Right hindlimb (tissue), 1 donor: ENCODE measurements around the gene EGF.
A peak's percentile ranks its signal among the peaks of the same experiment; 100 is the strongest.
"Not testable (repeated sequence)": the region's sequence is repeated elsewhere in the genome, so short reads cannot be mapped to it uniquely, and the experiment has no call there.

Source experiments
- DNase-seq: peaks from one replicate; pipeline ENCODE4 v3.0.0-alpha.2; 2018

Gene EGF

DNA sequence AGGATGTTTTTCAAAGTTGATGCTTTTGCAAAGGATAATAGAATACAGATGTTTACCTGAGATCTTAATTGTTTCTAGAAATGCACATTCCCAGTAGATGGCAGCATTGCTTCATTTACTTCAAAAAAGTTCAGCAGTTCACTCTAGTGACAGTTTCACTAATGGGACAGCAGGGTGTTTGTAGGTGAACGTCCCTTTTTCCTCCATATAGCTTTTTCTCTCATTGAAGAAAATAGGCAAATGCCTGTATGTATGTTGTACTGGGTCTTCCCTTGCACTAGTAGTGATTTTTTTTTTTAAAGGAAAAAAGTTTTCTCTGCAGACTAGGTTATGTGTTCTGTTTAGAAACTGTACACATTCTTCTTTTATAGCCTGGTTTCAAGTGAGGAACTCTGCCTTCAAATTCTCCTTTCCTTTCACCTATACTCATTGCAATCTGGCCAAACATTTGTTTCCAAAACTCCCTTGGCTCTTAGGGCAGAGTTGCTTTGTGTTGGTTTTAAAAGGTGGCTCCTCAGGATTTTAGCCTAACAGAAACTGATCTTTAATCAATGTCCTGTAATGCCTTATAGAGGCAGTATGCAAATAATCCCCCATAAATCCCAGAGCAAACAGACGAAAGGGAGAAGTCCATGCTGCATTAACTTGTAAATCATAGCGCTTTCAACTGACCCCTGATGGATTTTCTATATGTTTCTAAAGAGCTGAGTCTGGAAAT lies 86.3 kb downstream of the EGF start:
- DNase-seq = no peak

- DNase-seq = no peak
Measured at GRCh38 chr4:109999585-109999912, 86.9 kb downstream of the EGF start.

GRCh38 chr4:110002326-110002725 lies 89.6 kb downstream of the EGF start:
- no peak for DNase-seq

DNA sequence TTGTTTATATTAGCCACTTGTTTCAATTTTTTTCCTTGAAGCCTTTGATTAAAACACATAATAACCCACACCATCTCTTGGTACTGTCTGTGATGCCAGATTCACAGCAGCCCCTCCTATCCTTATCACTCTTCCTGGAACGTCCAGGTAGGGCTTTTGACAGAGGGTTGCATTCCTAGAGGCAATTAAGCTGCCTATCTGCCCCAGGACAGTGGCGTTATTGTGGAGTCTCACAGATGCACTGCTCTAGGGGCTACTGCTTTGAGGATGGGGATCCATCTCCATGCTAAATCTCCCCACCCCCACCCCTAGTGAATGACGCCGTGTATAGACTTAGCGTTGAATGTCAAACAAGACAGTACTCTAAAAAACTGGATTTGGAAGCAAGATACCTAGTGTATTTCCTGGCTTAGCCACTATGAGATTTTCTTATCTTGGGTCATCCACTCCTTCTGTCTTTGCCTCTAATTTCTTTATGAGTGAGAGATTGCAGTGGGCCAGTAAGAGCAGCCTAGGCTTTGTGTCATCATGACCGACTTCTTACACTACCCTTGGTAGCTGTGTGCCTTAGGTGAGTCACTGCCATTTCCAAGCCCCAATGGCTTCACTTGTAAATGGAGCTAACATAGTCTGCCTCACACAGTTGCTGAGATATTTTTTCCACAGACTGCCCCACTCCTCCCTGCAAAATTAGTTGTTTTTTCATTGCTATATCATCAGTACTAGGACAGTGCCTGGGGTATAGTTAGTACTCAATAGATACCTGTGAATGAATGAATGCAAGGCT lies 90.9 kb downstream of the EGF start:
- no peak for DNase-seq

GRCh38 chr4:110004556-110004955 lies 91.9 kb downstream of the EGF start:
- peak; percentile 37 for DNase-seq

GRCh38 chr4:110005461-110006056 lies 92.9 kb downstream of the EGF start:
- DNase-seq = no peak

DNA sequence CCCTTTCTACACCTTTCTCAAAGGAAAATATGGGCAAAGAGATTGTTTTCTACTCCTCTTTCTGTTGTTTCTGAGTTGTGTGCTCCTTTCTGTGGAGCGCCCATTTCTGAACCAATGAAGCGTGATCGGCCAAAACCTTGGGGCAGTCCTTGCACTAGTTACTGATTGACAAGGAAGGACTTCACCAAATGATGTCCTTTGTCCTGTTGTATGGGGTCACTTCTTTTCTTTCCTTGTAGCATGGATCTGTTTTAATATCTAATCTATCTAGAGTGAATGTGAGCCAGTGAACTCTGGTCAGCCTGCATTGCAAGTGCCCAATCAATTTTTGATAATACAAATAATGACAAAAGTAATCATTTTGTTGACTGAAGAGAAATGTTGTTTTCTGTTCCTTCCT lies 94.5 kb downstream of the EGF start:
- DNase-seq = no peak

GRCh38 chr4:110008540-110008939 lies 95.9 kb downstream of the EGF start:
- no peak for DNase-seq

DNA sequence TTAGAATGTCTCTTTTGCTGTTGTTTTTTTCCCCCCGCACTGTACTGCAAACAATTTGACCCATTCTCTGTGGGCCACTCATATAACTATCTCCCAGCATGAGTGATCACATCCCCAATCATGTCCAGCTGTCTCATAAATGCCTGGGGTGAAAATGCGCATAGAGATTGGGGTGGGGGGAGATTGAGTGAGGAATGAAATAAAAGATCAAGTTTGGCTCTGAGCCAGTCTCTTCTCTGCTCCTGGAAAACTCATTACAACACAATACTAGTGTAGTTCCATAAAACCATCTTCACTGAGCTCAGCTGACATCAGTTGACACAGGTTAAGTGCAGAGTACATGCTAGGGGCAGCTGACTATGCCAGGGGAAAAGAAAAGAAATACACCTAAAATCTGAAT lies 96.9 kb downstream of the EGF start:
- DNase-seq = no peak

DNA sequence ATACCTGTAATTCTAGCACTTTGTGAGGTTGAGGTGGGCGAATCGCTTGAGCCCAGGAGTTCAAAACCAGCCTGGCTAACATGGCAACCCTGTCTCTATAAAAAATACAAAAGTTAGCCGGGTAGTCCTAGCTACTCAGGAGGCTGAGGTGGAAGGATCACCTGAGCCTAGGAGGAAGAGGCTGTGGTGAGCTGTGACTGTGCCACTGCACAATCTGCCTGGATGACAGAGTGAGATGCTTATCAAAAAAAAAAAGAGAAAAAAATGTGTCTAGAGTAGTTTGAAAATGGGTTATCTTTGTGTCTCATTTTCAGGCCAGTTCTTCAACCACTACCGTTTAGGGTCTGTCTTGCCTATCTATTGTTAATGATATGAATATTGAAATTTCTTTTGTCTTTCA lies 98.1 kb downstream of the EGF start:
- no peak for DNase-seq

GRCh38 chr4:110012917-110013316 lies 100.2 kb downstream of the EGF start:
- DNase-seq = no peak

GRCh38 chr4:110014233-110014632 lies 101.5 kb downstream of the EGF start:
- DNase-seq = no peak

GRCh38 chr4:110019153-110019552 lies 106.5 kb downstream of the EGF start:
- DNase-seq = no peak

DNA sequence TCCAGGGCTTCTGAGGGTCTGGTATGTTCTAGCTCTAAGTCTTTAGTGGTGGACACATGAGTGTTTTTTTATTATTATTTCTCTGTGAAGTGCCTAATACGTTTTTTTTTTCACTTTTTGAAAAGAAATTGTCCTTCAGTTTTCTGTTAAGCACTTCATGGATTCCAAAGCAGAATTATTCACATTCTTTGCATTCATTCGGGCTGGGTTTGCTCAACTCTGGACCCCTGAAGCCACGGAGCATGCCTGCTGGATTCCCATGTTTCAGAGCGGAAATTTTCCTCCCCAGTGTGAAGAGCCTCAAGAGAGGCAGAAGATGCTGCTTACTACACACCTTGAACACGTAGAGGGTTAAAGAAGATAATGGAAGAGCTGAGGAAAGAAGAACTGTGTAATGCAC lies 107.5 kb downstream of the EGF start:
- DNase-seq = no peak

- DNase-seq = no peak
Measured at GRCh38 chr4:110020646-110021443, 108.2 kb downstream of the EGF start.

- no peak for DNase-seq
Measured at GRCh38 chr4:110022457-110022856, 109.8 kb downstream of the EGF start.

DNA sequence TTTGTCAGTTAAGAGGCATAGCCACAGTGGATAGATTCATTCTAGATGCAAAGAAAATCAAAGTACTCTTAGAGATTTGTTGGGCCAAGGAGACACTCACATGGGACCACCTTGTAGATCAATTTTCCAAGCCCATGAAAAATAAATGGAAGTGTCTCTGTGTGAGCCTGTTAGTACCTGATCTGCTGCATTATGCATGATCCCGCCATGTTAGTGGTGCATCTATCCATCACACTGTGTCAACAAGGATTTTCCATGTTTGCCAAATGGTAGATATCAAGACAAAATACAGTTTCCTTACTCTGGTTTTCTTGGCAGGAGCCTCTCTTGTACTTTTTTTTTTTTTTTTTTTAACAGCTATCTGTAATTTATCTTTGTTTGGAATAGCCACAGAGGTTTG lies 112.4 kb downstream of the EGF start:
- no peak for DNase-seq

DNA sequence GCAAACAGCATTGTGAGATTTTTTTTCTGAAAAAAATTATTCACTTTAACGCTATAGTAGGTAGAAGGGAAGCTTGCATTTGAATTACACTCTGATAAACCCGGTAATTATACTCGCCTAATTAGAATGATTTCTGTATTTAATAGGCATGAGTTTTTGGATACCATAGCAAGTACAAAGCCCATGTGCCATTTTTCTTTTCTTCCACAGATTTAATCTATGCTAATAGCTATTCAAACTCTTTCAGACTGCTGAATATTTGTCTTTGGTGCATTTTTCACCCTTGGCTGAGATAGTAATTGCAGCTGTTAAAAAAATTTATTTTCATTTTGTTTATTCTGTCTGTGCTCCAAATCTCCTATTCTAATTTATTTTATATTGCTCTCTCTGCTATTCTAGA lies 113.0 kb downstream of the EGF start:
- DNase-seq = no peak

DNA sequence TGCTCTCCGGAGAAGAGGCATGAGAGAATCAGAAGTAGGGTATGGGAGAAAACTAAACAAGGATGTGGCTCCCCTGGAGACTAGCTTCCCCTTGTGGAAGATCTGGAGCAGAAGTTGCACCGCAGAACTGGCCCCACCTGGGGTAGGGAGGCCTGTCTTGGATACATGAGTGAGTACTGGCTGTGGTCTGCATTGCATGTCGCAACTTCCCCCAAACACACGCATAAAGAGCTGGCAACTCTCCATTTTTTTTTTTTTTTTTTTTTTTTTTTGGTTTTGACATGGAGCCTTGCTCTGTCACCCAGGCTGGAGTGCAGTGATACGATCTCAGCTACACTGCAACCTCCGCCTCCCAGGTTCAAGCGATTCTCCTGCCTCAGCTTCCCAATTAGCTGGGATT lies 119.9 kb downstream of the EGF start:
- no peak for DNase-seq

DNA sequence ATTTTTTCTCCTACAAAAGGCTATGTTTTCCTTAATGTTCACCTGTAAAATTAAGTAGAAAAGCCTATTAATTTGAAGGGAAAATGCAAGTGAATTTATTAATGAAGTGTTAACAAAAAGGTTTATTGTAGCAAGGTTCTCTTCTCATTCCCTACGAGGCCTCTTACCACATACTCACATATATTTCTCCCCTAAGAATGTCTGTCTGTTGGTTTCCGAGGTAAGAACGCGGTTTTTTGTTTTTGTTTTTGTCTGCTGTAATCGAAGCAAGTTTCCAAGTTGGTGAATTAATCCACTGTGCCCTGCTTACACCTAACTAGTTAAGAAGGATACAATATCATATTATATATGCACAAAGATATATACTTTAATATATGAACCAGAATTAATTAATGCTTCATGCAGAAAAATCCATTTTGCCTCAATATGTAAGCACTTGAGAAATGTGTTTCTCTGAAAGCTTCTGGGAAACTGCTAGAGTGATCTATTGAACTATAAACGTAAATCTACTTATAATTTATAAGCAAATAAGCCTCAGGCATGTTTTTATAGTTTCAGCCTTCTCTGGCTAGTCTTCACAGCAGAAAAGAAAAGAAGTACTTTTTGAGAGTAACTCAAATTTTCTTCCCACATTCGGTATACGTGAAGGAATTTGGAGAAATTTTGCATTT lies 120.8 kb downstream of the EGF start:
- DNase-seq = no peak

GRCh38 chr4:110034026-110034393 lies 121.3 kb downstream of the EGF start:
- no peak for DNase-seq

GRCh38 chr4:110039164-110039563 lies 126.5 kb downstream of the EGF start:
- not testable (repeated sequence) for DNase-seq

- no peak for DNase-seq
Measured at GRCh38 chr4:110041735-110042134, 129.1 kb downstream of the EGF start.
